OCI-M2 (cell line): Measurements from ENCODE around the gene ELFN2.

Experiments
- DNase-seq: peaks from one replicate; lab custom pipeline; 2025; ENCODE audit not compliant: unreplicated experiment; lab: John Stamatoyannopoulos, UW

ELFN2 gene

DNA sequence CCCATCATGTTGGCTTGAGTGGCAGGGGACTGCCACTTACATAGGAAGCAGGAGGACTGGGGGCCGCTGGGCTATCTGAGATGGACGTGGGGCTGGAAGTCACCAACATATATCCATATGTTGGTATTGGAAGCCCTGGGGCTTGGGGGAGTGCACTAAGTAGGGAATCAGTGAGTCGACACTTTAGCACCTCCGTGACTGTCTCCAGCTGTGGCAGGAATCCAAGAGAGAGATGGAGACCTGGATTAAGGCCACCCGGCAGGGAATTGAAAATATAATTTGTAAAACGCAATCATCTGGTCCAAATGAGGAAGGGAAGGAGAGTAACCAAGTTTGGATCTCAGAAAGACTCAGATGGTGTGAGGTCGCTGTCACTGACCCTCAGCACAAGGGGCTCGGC lies 68.4 kb downstream of the ELFN2 start:
- DNase-seq: no peak

DNA sequence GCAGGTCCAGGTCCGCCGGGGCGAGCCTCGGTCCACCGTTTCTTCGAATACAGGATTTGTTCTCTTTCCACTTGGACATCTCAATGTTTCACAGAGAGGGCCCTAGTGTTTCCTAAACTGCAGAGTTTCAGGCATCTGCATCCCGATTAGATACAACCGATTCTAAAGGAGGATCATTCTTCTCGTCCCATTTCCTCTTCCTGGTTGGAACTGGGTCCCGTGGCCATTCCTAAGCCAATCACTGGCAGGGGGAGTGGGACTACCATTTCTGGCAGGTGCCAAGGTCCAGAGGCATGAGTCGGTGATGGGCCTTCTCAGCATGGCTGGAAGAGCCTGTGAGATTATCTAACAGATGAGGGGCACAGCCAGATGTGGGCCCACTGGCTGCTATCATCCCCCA lies 68.9 kb downstream of the ELFN2 start:
- DNase-seq: no peak

DNA sequence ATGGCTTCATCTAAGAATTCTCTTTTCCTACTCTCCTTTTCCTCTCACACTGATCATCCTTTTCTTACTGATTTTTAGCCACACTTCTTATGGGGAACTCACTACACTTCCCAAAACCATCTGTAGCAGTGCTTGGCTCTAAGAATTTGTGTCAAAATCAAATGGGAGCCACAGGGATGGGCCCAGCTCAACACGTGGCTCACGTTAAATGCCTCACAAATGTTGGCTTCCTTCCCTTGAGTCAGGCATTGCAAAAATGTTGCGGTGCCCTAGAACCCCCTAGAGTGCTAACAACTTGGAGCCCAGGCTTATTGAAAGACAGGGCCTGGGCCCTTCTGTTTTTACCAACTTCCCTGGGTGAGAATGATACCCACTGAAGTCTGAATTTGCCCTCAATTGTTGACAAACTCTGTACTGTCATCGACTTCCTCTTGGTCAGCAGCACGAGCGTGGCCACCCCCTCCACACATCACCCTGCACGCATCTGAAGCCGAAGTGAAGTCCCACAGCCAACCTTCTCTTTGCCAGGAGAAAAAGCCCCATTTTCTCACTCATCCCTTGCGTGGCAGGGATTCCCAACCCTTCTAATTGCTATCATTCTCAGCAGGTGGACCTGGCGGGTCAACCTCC lies 69.7 kb downstream of the ELFN2 start:
- no peak for DNase-seq

DNA sequence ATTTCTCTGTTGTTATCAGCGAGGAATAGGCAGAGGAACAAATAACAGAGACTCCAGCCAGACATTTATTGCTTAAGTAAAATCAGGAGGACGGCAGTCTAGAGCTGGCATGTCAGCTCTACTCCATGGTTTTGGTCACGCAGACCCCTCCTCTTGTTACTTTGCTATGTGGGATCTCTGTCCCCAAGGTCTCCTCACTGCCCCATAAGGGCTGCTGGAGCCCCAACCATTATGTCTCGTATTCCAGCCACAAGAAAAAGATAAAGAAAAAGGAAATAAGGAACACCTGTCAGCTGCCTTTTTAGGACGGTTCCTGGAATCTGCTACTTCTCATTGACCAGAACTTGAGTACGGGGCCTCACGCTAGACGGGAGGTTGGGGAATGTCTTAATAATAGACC lies 70.4 kb downstream of the ELFN2 start:
- DNase-seq: no peak

DNA sequence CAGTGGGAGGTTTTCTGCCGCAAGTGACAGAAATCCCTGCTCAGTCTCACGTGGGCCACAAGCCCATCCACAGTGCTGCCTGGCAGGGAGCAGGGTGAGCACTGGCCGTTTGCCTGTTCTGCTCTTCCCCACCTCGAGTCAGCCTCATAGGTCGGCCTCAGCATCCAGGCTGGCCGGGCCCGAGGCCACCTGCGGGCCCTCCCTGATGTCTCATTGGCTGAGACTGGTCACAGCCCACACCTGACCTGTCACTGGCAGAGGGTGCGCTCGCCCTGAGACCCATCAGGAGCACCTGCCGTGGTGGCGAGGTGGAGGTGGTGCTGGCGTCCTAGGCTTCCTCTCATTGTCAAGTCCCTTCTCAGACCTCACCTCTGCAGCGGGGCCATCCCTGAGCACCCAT lies 72.1 kb downstream of the ELFN2 start:
- no peak for DNase-seq

DNA sequence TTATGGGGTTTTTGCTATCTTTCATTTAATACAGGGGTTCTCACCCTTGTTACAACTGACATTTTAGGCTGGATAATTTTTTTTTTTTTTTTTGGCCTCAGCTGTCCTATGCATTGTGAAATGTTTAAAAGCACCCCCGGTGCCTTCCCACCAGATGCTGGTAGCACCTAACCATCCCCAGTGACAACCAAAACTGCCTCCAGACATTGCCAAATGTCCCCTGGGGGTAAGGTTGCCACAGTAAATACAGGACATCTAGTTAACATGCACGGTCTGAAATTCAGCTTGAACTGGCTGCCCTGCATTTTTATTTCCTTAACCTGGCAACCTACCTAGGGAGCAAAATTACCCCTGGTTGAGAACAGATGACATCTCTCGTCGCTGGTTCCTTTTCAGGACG lies 72.6 kb downstream of the ELFN2 start:
- DNase-seq: no peak

DNA sequence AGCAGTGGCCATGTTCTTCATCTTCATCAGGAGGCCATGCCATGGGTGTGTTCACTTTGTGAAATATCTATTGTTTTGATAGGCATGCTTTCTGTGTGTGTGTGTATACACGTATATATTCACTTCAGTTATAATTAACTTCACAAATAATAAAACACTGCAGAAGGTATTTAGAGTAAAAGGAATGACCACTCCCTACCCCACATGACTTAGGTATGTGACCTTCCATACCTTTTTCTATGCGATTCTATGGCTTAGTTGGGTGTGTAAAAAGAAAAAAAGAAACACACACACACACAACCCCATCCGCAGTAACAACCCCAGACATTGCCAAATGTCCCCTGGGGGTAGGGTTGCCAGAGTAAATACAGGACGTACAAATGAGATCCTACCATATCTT lies 73.0 kb downstream of the ELFN2 start:
- no peak for DNase-seq

DNA sequence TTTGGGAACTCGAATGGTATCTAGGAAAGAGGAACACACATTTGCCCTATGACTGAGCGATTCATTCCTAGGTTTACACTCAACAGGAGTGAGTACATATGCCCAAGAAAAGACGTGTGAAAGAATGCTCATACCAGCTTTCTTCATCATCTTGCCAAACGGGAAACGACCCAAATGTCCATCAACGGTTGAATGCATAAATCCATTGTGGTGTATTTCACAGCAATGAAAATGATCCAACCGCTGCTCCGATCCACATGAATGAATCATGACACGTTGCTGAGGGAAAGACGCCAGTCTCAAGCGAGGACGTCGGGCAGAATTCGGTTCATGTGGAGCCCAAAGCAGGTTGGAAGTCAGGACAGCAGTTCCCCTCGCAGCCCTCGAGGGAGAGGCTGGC lies 73.4 kb downstream of the ELFN2 start:
- DNase-seq: no peak

DNA sequence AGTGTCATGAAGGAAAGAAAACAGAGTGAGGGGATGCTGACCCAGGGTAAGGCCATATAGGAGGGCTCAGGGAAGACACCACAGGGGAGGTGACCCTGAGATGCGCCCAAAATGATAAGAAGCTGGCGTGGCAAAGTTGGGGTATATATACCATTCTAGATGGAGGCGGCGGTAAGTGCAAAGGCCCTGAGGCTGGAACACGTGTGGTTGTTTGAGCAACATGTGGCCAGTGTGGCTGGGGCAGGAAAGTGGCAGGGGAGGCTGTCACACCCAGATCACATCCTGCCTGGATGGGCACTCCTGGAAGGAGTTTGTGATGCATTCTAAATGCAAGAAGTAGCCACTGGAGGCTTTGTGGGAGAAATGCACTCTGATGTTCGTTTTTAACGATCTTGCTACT lies 74.8 kb downstream of the ELFN2 start:
- DNase-seq: no peak

DNA sequence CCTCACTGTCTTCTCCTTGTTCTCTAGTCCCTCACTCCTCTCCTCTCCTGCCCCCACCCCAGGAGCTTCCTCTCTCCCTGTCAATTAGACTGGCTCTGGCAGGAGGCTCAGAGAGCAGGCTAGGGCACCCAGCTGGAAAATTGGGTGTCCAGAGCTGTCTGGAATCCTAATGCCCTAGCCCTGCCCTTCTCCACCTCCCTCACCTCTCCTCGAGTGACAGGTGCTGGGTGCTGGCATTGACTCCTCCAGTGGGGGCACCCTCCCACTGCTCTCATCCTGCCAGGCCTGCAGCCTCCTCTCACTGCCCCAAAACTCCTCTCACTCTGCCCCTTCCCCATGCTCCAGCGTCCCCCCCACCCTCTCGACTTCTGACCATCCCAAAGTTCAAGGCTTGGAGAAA lies 76.0 kb downstream of the ELFN2 start:
- DNase-seq: no peak

DNA sequence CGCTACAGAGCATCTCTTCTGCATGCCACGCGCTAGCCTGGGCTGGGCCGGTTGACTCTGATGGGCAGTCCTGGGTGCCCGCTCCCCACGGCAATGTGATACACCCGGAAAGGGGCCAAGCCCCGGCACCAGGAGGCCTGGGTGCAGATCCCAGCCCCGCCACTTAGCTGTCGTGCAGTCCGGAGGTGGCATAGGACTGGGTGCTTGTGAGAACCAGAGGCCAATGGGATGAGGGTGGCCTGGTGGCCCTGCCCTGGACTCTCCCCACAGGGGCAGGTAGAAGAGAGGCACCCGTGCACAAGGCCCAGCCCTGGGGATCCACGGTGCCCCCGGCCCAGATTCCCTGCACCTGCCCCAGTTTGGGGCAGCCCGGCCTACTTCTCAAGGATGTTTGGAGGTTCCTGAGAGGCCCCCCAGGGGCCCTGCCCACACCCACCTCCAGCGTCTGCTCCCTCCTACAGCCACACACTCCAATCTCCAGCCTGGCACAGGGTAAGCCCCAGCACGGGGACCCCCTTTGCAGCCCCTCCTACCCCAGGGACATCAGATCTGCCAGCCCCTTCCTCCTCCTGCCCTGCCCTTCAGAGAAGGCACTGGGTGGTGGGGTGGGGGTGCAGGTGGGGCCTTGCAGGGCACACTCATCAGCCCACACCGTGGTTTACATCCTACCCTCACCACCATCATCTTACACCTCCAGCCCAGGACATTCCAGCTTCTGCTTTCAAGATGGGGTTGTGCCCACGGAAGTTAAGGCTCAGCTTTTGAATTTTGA lies 78.0 kb downstream of the ELFN2 start:
- no peak for DNase-seq

DNA sequence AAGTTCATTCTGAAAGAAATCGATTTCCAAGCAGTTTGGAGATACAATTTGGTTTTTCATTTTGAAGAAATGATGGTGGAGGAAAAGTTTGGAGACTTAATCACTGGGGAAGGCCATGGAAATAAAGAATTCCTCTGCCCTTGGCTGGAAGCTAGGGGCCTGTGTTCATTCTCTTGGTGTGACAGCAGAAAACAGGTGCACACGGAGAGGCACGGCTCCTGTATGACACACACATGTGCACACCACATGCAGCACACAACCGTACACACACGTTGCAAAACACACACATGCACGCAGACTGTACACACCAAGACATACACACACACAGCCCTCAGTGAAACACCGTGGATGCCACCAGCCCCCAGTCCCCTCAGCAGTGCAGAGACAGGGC lies 80.8 kb downstream of the ELFN2 start:
- no peak for DNase-seq

DNA sequence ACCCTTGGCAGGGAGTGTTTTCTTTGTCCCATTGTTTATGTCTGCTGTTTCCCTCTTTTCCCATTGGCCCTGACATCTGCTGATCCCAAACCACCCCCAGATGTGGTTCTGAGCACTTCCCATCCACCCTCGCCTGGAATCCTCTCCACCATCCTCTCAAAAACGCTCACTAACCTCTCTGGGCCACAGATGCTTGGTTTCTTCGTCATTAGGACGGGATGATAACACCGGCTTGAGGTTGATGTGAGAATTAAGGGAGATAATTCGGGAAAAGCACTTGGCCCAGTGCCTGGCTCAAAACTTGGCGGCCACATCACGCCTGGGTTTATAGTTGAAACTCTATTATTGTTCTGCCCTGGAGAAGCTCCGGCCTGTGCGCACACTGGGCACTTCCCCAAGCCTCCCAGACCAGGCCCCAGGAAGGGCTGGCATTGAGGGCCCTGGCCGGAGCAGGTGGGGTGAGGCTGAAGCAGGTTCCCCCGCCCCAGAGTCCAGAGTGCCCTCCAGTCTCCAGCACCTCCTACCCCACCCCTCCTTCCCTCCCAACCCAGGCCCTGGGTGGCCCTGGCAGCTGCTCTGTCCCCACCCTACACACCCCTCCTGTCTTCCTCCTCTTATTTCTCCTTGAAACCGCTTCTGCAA lies 81.3 kb downstream of the ELFN2 start:
- DNase-seq: no peak

DNA sequence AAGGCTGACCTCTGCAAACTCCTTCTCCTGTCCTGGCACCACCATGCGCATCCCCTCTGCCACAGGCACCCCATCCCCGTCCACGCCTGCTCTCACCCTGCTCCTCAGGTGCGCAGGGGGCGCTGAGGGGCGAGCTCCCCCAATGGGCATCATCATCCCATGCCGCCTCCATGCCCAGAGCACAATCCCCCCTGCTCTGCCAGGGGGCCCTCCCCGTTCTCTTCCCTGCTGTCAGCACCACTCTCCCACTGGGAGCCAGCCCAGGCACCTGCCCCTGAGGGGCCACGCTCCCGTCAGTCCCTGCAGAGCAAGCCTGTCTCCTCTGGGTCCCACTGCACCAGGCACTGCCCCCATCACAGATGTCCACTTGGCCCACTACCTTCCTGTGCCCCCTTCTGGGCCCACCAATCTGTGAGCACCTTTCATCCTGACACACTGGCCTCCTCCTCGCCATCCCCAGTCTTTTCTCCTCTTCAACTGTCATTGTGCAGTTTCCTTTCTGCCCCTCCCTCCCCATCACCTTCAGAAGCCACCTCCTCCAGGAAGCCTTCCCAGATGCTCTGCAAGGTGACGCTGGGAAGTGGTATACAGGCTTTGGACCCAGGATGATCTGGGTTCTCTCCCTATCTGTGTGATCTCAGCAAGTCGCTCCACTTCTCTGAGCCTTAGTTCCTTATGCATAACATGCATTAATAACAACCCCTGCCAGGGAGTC lies 82.4 kb downstream of the ELFN2 start:
- DNase-seq: no peak

DNA sequence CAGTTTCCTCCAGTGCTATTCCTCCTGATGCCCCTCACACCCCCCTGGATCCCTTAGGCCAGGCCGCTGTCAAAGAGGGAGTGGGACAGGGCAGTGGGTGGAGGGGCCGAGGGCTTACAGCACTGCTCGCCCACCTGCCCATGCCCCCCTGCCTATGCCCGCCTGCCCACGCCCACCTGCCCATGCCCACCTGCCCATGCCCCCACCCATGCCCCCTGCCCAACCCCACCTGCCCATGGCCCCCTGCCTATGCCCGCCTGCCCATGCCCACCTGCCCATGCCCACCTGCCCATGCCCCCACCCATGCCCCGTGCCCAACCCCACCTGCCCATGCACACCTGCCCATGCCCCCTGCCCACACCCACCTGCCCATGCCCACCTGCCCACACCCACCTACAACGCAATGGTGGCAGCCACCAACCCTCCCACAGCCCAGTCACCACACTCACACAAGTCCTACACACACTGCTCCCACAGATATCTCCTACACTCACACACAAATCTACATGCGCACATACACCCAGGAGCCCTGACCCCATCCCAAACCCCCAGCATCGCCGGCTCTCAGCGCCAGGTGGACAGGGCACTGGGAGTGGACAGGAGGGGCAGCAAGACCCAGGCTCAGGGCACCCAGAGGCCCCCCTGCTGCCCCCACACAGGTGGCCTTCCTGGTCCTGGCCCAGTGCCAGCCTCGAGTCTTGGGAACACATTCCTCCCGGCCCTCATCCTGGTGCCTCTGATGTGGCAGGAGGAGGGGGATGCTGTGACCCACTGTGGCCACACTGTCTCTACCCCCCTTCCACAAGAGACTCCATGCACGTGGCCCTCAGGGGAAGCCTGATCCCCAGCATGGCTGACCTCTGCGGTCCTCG lies 83.2 kb downstream of the ELFN2 start:
- no peak for DNase-seq

DNA sequence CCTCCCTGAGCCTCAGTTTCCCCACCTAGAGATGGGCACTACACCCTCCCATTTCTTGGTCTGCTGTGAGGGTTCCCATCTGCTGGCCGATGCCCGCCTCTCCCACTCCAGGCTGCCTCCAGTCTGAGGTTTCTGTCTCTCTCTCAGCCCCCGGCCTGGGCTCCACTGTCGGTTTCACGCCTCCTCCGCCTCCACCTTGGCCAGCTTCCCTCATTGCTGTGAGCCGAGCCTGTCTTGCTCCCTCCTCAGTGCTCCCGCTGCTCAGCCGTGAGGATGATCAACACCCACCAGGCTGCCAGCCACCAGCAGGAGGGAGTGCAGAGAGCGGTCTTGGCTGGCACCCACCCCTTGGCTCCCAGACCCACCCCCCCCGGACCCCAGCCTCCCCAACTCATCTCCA lies 83.9 kb downstream of the ELFN2 start:
- DNase-seq: no peak

DNA sequence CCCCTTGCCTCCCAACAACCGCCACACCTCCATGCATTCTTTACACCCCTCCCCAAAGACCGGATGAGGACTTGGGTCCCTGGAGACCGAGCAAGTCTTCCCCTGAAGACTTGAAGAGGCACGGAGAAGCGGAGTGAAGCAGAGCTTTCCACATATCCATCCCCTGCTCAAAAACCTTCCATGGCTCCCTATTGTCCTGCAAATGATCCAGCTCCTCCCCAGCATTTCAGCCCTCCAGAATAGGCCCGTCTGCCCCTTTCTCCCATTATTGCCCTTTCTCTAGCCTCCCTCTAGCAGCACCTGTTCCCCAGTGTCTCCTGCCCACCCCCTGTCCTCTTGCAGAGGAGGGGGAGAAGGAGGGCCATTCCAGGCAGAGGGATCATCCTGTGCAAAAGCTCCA lies 85.2 kb downstream of the ELFN2 start:
- DNase-seq: no peak

DNA sequence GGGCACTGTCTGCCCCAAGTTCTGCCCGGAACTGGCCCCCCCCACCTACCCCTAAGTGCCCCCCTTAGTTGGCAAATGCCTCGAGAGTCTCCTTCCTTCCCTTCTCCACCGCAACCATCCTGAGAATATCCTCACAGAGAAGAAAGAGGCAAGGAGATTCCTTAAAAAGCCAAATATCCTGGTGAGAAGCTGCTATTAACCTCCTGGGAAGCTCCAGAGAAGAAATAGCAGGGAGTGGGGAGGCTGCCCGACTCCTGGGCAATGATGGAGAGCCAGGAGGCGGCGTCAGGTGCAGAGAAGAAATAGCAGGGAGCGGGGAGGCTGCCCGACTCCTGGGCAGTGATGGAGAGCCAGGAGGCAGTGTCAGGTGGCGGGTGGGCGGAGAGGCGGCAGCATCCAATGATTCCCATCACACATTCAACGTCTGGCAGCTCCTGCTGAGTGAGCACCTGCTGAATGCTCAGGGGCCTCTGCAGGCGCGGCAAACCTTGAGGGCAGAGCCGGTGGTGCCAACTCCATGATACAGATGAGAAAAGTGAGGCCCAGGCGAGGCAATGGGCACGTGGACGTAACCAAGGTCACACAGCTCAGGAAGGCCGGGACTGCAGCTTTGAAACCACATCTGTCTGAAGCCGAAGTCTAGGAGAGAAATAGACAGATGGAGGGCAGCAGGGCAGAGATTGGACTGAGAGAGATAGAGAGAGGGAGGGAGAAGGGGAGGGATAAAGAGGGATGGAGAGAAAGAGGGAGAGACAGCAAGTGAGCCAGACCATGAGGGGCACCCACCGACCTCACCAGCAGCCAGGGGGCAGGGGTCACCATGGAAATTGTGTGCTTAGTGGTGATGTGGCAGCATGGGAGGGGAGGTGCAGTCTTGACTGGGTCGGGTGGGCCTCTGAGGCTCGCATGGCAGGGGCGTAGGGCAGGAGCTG lies 86.7 kb downstream of the ELFN2 start:
- DNase-seq: no peak

DNA sequence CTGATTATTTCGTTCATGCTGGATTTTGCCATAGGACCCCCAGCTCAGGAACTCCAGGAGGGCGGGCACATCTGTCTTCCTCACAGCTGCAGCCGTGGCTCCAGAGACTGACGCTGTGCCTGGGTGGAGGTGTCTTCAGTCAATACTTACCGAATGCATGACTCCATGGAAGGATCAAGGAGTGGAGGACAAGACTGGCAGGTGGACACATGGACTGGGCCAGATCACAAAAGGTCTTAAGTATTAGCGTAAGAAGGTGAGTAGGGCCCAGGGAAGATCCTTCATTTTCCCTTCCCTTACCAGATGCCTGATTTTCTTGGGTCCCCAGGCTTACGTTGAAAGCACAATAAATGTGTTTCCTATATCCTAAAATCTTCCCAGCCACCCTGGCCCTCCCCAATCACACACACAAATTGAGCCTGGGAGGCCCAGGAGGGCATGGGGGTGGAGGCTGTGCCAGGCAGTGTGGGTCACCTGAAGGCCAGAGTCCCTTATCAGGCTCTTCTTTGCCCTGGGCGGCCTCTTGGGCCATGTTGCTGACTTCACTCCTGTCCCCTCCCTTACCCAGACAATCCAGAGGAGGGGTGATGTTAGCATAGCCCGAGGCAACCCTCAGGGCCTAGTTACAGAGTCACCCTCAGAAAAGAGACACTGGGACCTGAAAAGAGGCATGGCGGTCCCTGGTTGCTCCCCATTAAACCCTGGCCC lies 88.6 kb downstream of the ELFN2 start:
- no peak for DNase-seq
